Vagina (tissue), 2 donors: Measurements from ENCODE around the gene FSTL5. TPM values are rescaled to one million over a fixed set of nuclear protein-coding genes. Genes with fewer than 3 reads are reported as not detected.

Experiments
- DNase-seq, 2 donors: peaks; one replicate each; pipeline ENCODE4 v3.0.0-alpha.2; 2017; ENCODE audit errors: extremely low spot score in 2 of 2
- H3K27ac ChIP-seq: fragments of 200-600 bp; sonication (generic); one replicate; pipeline ENCODE4 v1.5.1; 2019
- H3K27me3 ChIP-seq: fragments of 200-600 bp; sonication (generic); one replicate; pipeline ENCODE4 v1.5.1; 2019
- H3K36me3 ChIP-seq, 2 donors: fragments of 200-600 bp; sonication (generic); one replicate each; pipeline ENCODE4 v1.5.1; 2017 to 2019
- H3K4me1 ChIP-seq: fragments of 200-600 bp; sonication (generic); one replicate; pipeline ENCODE4 v1.5.1; 2019
- H3K4me3 ChIP-seq, 2 donors: fragments of 200-600 bp; sonication (generic); 1 replicate in 1 of 2; 2 replicates in 1 of 2; pipeline ENCODE4 v1.5.1; 2016 to 2019
- H3K9me3 ChIP-seq: fragments of 200-600 bp; sonication (generic); one replicate; pipeline ENCODE4 v1.5.1; 2019
- CTCF ChIP-seq, 3 experiments: fragments of 450-650 bp in 2 of 3; fragments of 200-600 bp in 1 of 3; sonication (generic) in 1 of 3; IDR thresholded peaks; one replicate each; pipeline ENCODE4 v1.5.1; 2017 to 2019; ENCODE audit warnings: antibody characterized with exemption in 3 of 3, mild to moderate bottlenecking in 2 of 3, moderate library complexity in 2 of 3
- POLR2A ChIP-seq, 2 donors: fragments of 450-650 bp; IDR thresholded peaks; one replicate each; pipeline ENCODE4 v1.6.1; 2017; ENCODE audit warnings: antibody characterized with exemption in 2 of 2, mild to moderate bottlenecking in 2 of 2, moderate library complexity in 2 of 2
- POLR2AphosphoS5 ChIP-seq, 2 donors: sonication (generic); formaldehyde crosslinking; IDR thresholded peaks; one replicate each; pipeline ENCODE4 v1.9.0; 2017; ENCODE audit warnings: antibody characterized with exemption in 2 of 2, mild to moderate bottlenecking in 2 of 2, low read depth in 1 of 2; ENCODE audit not compliant: insufficient read depth in 1 of 2
- intact Hi-C: fragments of 100-400 bp; cut with DNase I; formaldehyde crosslinking; loops from one replicate; pipeline ENCODE4 v1.15.1; 2023
- total RNA-seq: library from RNA; depleted of rRNA; stranded (reverse); fragments of >200 nt; gene quantifications from one replicate; pipeline ENCODE4 v1.2.3, GENCODE V29; 2016

Gene FSTL5
- total RNA-seq, 1 donor from 2014 or later = 0.74 TPM

DNA sequence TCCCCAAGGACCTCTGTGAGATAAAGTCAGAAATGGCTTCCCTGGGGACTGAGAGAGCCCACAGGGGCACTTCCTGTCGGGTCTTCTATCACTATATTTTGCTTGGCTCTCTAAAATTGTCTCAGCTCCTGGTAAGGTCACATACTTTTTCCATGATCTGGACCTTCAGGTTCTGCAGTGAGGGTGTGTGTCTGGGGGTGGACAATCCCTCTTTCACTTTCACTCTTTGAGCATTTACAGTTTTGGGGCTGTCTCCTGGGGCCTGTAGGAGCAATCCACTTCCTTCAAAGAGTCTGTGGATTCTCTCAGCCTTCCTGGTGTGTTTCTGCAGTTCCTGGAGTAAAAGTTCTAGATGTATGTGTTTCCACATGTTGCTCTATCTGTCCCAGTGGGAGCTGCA lies 335.7 kb downstream of the FSTL5 start:
- intact Hi-C loops = no loop called here

GRCh38 chr4:161827013-161827412 lies 336.8 kb downstream of the FSTL5 start:
- no peaks in the 10 kb centered on the region for H3K4me1 ChIP-seq
- TF ChIP-seq CTCF (IDR thresholded peaks at IDR 0.05) = no peak
- TF ChIP-seq POLR2A (IDR thresholded peaks at IDR 0.05) = no peak
- TF ChIP-seq POLR2AphosphoS5 (IDR thresholded peaks at IDR 0.05; ENCODE audit: insufficient read depth in 1 of 2, low read depth in 1 of 2) = no peak
- H3K9me3 ChIP-seq = no peaks in the 10 kb centered on the region
- no peaks in the 10 kb centered on the region for H3K27me3 ChIP-seq
- DNase-seq = no peak
- H3K36me3 ChIP-seq = no peaks in the 10 kb centered on the region
- H3K4me3 ChIP-seq = no peak overlapping the region
- no peak overlapping the region for H3K27ac ChIP-seq
- intact Hi-C loops = no loop called here

More for the DNA sequence above, 335.7 kb downstream of the FSTL5 start:
- no peaks in the 10 kb centered on the region for H3K36me3 ChIP-seq
- no peak overlapping the region for H3K4me3 ChIP-seq
- H3K27me3 ChIP-seq = no peaks in the 10 kb centered on the region
- no peaks in the 10 kb centered on the region for H3K4me1 ChIP-seq
- no peak for DNase-seq
- TF ChIP-seq POLR2A (IDR thresholded peaks at IDR 0.05) (no peak), POLR2AphosphoS5 (IDR thresholded peaks at IDR 0.05; ENCODE audit: insufficient read depth in 1 of 2, low read depth in 1 of 2) (no peak), CTCF (IDR thresholded peaks at IDR 0.05) (no peak)
- H3K9me3 ChIP-seq = no peaks in the 10 kb centered on the region
- no peak overlapping the region for H3K27ac ChIP-seq

GRCh38 chr4:161823450-161823849 lies 340.4 kb downstream of the FSTL5 start:
- Histone ChIP-seq H3K4me3 (no peak overlapping the region), H3K27me3 (no peaks in the 10 kb centered on the region), H3K9me3 (no peaks in the 10 kb centered on the region), H3K27ac (no peak overlapping the region), H3K36me3 (no peaks in the 10 kb centered on the region), H3K4me1 (no peaks in the 10 kb centered on the region)
- TF ChIP-seq CTCF (IDR thresholded peaks at IDR 0.05) (no peak), POLR2A (IDR thresholded peaks at IDR 0.05) (no peak), POLR2AphosphoS5 (IDR thresholded peaks at IDR 0.05; ENCODE audit: insufficient read depth in 1 of 2, low read depth in 1 of 2) (no peak)
- intact Hi-C loops = no loop called here
- DNase-seq = no peak

DNA sequence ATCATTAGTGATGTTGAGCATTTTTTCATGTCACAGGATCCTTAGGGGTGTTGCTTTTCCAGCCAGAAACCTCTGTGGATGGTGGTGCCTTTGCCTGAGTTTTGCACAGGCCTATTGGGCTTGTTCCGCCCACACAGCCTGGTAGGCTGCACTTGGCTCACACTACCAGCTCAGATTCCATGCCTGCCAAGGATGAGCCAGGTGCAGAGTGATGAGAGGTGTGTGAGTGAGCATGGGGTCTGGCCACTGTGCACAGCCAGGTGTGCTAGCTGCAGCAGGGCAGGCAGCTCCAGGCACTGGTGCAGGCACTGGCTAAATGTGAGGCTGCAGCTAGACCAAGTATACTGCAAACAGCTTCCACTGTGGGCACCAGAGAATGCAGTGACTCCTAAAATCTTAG lies 341.6 kb downstream of the FSTL5 start:
- Histone ChIP-seq H3K27ac (no peak overlapping the region), H3K4me1 (no peaks in the 10 kb centered on the region), H3K4me3 (no peak overlapping the region), H3K9me3 (no peaks in the 10 kb centered on the region), H3K36me3 (no peaks in the 10 kb centered on the region), H3K27me3 (no peaks in the 10 kb centered on the region)
- no peak for DNase-seq
- TF ChIP-seq POLR2A (IDR thresholded peaks at IDR 0.05) = no peak
- no peak for TF ChIP-seq CTCF (IDR thresholded peaks at IDR 0.05)
- TF ChIP-seq POLR2AphosphoS5 (IDR thresholded peaks at IDR 0.05; ENCODE audit: insufficient read depth in 1 of 2, low read depth in 1 of 2) = no peak
- intact Hi-C loops = no loop called here

DNA sequence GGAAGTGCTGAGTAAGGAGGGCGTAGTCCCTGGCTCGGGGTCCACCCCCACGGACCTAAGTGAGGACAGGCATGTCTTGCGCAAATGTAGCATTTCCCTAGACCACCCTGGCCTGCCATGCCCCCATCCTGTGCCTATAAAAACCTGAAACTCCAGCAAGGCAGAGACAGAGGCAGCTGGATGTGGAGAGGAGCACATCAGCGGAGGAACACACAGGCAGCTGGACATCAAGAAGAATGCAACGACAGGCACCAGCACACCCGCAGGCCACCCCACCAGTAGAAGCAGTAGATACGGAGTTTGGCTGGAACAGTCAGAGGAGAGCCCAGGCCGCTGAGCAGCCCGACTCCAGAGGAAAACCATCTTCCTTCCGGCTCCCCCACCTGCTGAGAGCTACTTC lies 345.9 kb downstream of the FSTL5 start:
- Histone ChIP-seq H3K27me3 (no peaks in the 10 kb centered on the region), H3K27ac (no peak overlapping the region), H3K36me3 (no peaks in the 10 kb centered on the region), H3K4me3 (no peak overlapping the region), H3K9me3 (no peaks in the 10 kb centered on the region), H3K4me1 (no peaks in the 10 kb centered on the region)
- intact Hi-C loops = no loop called here
- TF ChIP-seq CTCF (IDR thresholded peaks at IDR 0.05) (no peak), POLR2AphosphoS5 (IDR thresholded peaks at IDR 0.05; ENCODE audit: insufficient read depth in 1 of 2, low read depth in 1 of 2) (no peak), POLR2A (IDR thresholded peaks at IDR 0.05) (no peak)
- DNase-seq = no peak
